ENCODE results near the gene ZDHHC5.

GRCh38 chr11:57644748-57645688 lies 22.9 kb upstream of the ZDHHC5 start:
- peak; percentile 81 for TF ChIP-seq CTCF (IDR thresholded peaks at IDR 0.05)
- no peak for TF ChIP-seq EZH2 (IDR thresholded peaks at IDR 0.05; ENCODE audit: borderline replicate concordance, insufficient read depth, low read depth, low read length, poor library complexity, severe bottlenecking)
